ENCODE data around the gene HBP1.

DNA sequence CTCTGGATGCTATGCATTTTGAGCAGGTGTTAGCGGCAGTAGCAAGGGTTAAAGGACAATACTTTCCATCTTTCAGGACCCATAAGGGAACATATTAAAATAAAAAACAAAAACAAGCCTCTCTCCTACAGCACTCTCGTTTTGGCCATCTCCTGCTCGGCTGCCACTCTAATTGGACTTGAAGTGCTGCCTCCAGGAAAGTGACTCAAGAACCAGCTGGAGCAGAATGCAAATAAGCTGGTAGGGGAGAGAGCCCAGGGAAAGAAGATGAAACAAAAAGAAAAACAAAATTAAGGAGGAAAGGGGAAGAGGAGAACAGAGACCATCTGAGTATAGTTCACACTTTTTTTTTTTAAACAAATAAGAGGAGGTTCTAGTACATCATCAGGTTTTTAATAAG lies 65.6 kb downstream of the HBP1 start:
- TF ChIP-seq ZNF274 (IDR thresholded peaks at IDR 0.05; ENCODE audit: low read depth, low read length) (no peak), YY1 (IDR thresholded peaks at IDR 0.05; ENCODE audit: insufficient read depth, insufficient read length) (no peak)

Data from NT2/D1 (cell line).